Measurements from ENCODE around the gene VDR.
"Not testable (repeated sequence)": the region's sequence is repeated elsewhere in the genome, so short reads cannot be mapped to it uniquely, and the experiment has no call there.

The VDR gene

GRCh38 chr12:47850153-47851084 lies 54.4 kb downstream of the VDR start:
- DNase-seq (ENCODE audit: low read depth in 2 of 3, low spot score in 1 of 3) = no peak

GRCh38 chr12:47849261-47849660 lies 55.5 kb downstream of the VDR start:
- no peak for DNase-seq (ENCODE audit: low read depth in 2 of 3, low spot score in 1 of 3)

GRCh38 chr12:47848853-47849252 lies 55.9 kb downstream of the VDR start:
- DNase-seq (ENCODE audit: low read depth in 2 of 3, low spot score in 1 of 3) = no peak

- DNase-seq (ENCODE audit: low read depth in 2 of 3, low spot score in 1 of 3) = no peak
Observed at GRCh38 chr12:47846294-47846996, 58.3 kb downstream of the VDR start.

GRCh38 chr12:47845081-47845480 lies 59.7 kb downstream of the VDR start:
- no peak for DNase-seq (ENCODE audit: low read depth in 2 of 3, low spot score in 1 of 3)

- no peak for DNase-seq (ENCODE audit: low read depth in 2 of 3, low spot score in 1 of 3)
Observed at GRCh38 chr12:47844264-47845019, 60.4 kb downstream of the VDR start.

GRCh38 chr12:47843226-47843980 lies 61.4 kb downstream of the VDR start:
- DNase-seq (ENCODE audit: low read depth in 2 of 3, low spot score in 1 of 3) = no peak

GRCh38 chr12:47842543-47842942 lies 62.3 kb downstream of the VDR start:
- DNase-seq (ENCODE audit: low read depth in 2 of 3, low spot score in 1 of 3) = not testable (repeated sequence)

- DNase-seq (ENCODE audit: low read depth in 2 of 3, low spot score in 1 of 3) = no peak
Observed at GRCh38 chr12:47841910-47842309, 62.9 kb downstream of the VDR start.

GRCh38 chr12:47841501-47841900 lies 63.3 kb downstream of the VDR start:
- no peak for DNase-seq (ENCODE audit: low read depth in 2 of 3, low spot score in 1 of 3)

- no peak for DNase-seq (ENCODE audit: low read depth in 2 of 3, low spot score in 1 of 3)
Observed at GRCh38 chr12:47840571-47840970, 64.2 kb downstream of the VDR start.

- no peak for DNase-seq (ENCODE audit: low read depth in 2 of 3, low spot score in 1 of 3)
Observed at GRCh38 chr12:47839214-47839876, 65.4 kb downstream of the VDR start.

- DNase-seq (ENCODE audit: low read depth in 2 of 3, low spot score in 1 of 3) = no peak
Observed at GRCh38 chr12:47838286-47838931, 66.4 kb downstream of the VDR start.

GRCh38 chr12:47837190-47838171 lies 67.3 kb downstream of the VDR start:
- no peak for DNase-seq (ENCODE audit: low read depth in 2 of 3, low spot score in 1 of 3)

- no peak for DNase-seq (ENCODE audit: low read depth in 2 of 3, low spot score in 1 of 3)
Observed at GRCh38 chr12:47835831-47836155, 69.0 kb downstream of the VDR start.

GRCh38 chr12:47835006-47835830 lies 69.6 kb downstream of the VDR start:
- no peak for DNase-seq (ENCODE audit: low read depth in 2 of 3, low spot score in 1 of 3)

- DNase-seq (ENCODE audit: low read depth in 2 of 3, low spot score in 1 of 3) = no peak
Observed at GRCh38 chr12:47834199-47834903, 70.4 kb downstream of the VDR start.

Measured in stimulated activated CD4-positive, alpha-beta T cell treated with anti-CD3 and anti-CD28 coated beads, Interleukin-12 subunit alpha, Interleukin-12 subunit beta, amount 100 ng/mL, for 48 hours (primary cell).